H1 (cell line): ENCODE results near the gene EVC2. TPM values are rescaled to one million over a fixed set of nuclear protein-coding genes. Genes with fewer than 3 reads are reported as not detected.

Source experiments
- CTCF ChIA-PET: fragments of 300-600 bp; sonication (Branson Sonifier 250); formaldehyde crosslinking; loops from one replicate; lab custom pipeline; 2021; ENCODE audit not compliant: partially characterized antibody; lab: Charles Lee
- POLR2A ChIA-PET: fragments of 300-600 bp; sonication (Branson Sonifier 250); formaldehyde crosslinking; loops from one replicate; lab custom pipeline; 2021; ENCODE audit warnings: inconsistent platforms; ENCODE audit not compliant: partially characterized antibody; lab: Charles Lee
- DNase-seq, 2 experiments: peaks; one replicate each; pipeline versions ENCODE4 v3.0.0 to v3.0.0-alpha.2; 2010 to 2022; ENCODE audit warnings: low spot score in 2 of 2, low read depth in 1 of 2, mixed read lengths in 1 of 2
- FAIRE-seq: peaks from 2 replicates; lab custom pipeline; 2011; peaks lifted over from hg19 to GRCh38; lab: Jason Lieb, UNC
- H2AFZ ChIP-seq: 2 replicates; pipeline ENCODE4 v1.8.1; 2012; ENCODE audit warnings: low read length, inconsistent platforms
- H2AK5ac ChIP-seq: 2 replicates; pipeline ENCODE4 v1.6.1; 2013; ENCODE audit warnings: low read depth, low read length
- H2BK120ac ChIP-seq: replicated peaks from 2 replicates; pipeline ENCODE3; 2013; ENCODE audit warnings: low read depth, low read length, inconsistent platforms
- H2BK12ac ChIP-seq: 2 replicates; pipeline ENCODE4 v1.6.1; 2013; ENCODE audit warnings: low read depth, low read length
- H2BK15ac ChIP-seq: 2 replicates; pipeline ENCODE4 v1.6.1; 2013; ENCODE audit warnings: low read length
- H2BK20ac ChIP-seq: 2 replicates; pipeline ENCODE4 v1.6.1; 2013; ENCODE audit warnings: low read length
- H2BK5ac ChIP-seq: 2 replicates; pipeline ENCODE4 v1.6.1; 2013; ENCODE audit warnings: low read depth, low read length
- H3K14ac ChIP-seq: 2 replicates; pipeline ENCODE4 v1.6.1; 2013; ENCODE audit warnings: inconsistent platforms; ENCODE audit not compliant: insufficient read length
- H3K18ac ChIP-seq: 2 replicates; pipeline ENCODE4 v1.6.1; 2013; ENCODE audit warnings: low read length; ENCODE audit errors: extremely low read depth
- H3K23ac ChIP-seq: 2 replicates; pipeline ENCODE4 v1.6.1; 2013; ENCODE audit warnings: inconsistent platforms; ENCODE audit not compliant: insufficient read length
- H3K23me2 ChIP-seq: 2 replicates; pipeline ENCODE4 v1.6.1; 2013; ENCODE audit warnings: low read depth, low read length
- H3K27ac ChIP-seq: 2 replicates; pipeline ENCODE4 v1.6.1; 2011; ENCODE audit warnings: low read depth, low read length, inconsistent platforms
- H3K27me3 ChIP-seq, 4 experiments: replicated peaks in 1 of 4; 1 replicate in 1 of 4; 2 replicates in 3 of 4; pipeline versions ENCODE4 v1.6.1 to v1.8.1; 2011 to 2013; ENCODE audit warnings: low read length in 3 of 4, mild to moderate bottlenecking in 3 of 4, inconsistent platforms in 2 of 4, mixed read lengths in 2 of 4, moderate library complexity in 1 of 4; ENCODE audit not compliant: control insufficient read depth in 3 of 4, insufficient read depth in 3 of 4; ENCODE audit errors: extremely low read depth in 1 of 4
- H3K36me3 ChIP-seq, 4 experiments: 2 replicates each; pipeline versions ENCODE4 v1.6.1 to v1.8.1; 2011 to 2013; ENCODE audit warnings: mild to moderate bottlenecking in 4 of 4, low read length in 3 of 4, moderate library complexity in 2 of 4, control low read depth in 1 of 4, inconsistent platforms in 1 of 4; ENCODE audit not compliant: insufficient read depth in 4 of 4, control insufficient read depth in 2 of 4
- H3K4ac ChIP-seq: replicated peaks from 2 replicates; pipeline ENCODE3; 2013; ENCODE audit warnings: low read length, low read depth, mixed read lengths, inconsistent platforms; ENCODE audit not compliant: insufficient read length
- H3K4me1 ChIP-seq, 4 experiments: replicated peaks in 1 of 4; 1 replicate in 1 of 4; 2 replicates in 3 of 4; pipeline versions ENCODE4 v1.6.1 to v1.8.1; 2011 to 2013; ENCODE audit warnings: low read length in 3 of 4, inconsistent platforms in 2 of 4, mixed read lengths in 1 of 4; ENCODE audit not compliant: insufficient read depth in 4 of 4, control insufficient read depth in 3 of 4
- H3K4me2 ChIP-seq, 2 experiments: 2 replicates each; pipeline versions ENCODE4 v1.6.1 to v1.8.1; 2011 to 2013; ENCODE audit warnings: low read depth in 2 of 2, low read length in 2 of 2, control low read depth in 1 of 2, inconsistent platforms in 1 of 2, mild to moderate bottlenecking in 1 of 2; ENCODE audit not compliant: insufficient read depth in 1 of 2
- H3K4me3 ChIP-seq, 4 experiments: fragments of 200-600, 300-600 bp in 1 of 4; sonication (generic), shearing (Covaris generic), sonication (Bioruptor Twin) in 1 of 4; 2 replicates each; pipeline versions ENCODE4 v1.5.1 to v1.8.1; 2011 to 2016; ENCODE audit warnings: low read length in 4 of 4, low read depth in 3 of 4, control low read depth in 2 of 4, inconsistent platforms in 2 of 4, mild to moderate bottlenecking in 2 of 4, mixed read lengths in 1 of 4, moderate library complexity in 1 of 4; ENCODE audit not compliant: insufficient read depth in 2 of 4; ENCODE audit errors: extremely low read depth in 1 of 4
- H3K56ac ChIP-seq: replicated peaks from 2 replicates; pipeline ENCODE3; 2013; ENCODE audit warnings: low read depth, mild to moderate bottlenecking, mixed read lengths, low read length, inconsistent platforms; ENCODE audit not compliant: insufficient read length
- H3K79me1 ChIP-seq: 2 replicates; pipeline ENCODE4 v1.6.1; 2013; ENCODE audit warnings: low read depth, low read length, control low read depth
- H3K79me2 ChIP-seq, 2 experiments: 2 replicates each; pipeline versions ENCODE4 v1.6.1 to v1.8.1; 2012 to 2013; ENCODE audit warnings: low read length in 2 of 2, mild to moderate bottlenecking in 2 of 2, inconsistent platforms in 1 of 2; ENCODE audit not compliant: insufficient read depth in 2 of 2, control insufficient read depth in 1 of 2
- H3K9ac ChIP-seq, 4 experiments: replicated peaks in 1 of 4; 1 replicate in 1 of 4; 2 replicates in 3 of 4; pipeline versions ENCODE4 v1.6.1 to v1.8.1; 2011 to 2013; ENCODE audit warnings: low read depth in 3 of 4, low read length in 3 of 4, control low read depth in 2 of 4, mild to moderate bottlenecking in 2 of 4, moderate library complexity in 2 of 4, inconsistent platforms in 1 of 4; ENCODE audit errors: extremely low read depth in 1 of 4
- H3K9me3 ChIP-seq, 2 experiments: 2 replicates each; pipeline versions ENCODE4 v1.6.1 to v1.8.1; 2012 to 2013; ENCODE audit warnings: mild to moderate bottlenecking in 2 of 2, moderate library complexity in 2 of 2, control low read depth in 1 of 2, inconsistent platforms in 1 of 2, low read depth in 1 of 2, low read length in 1 of 2, mixed read lengths in 1 of 2; ENCODE audit not compliant: insufficient read depth in 2 of 2
- H4K20me1 ChIP-seq, 2 experiments: replicated peaks in 1 of 2; 2 replicates each; pipeline versions ENCODE3 to v1.8.1; 2011 to 2013; ENCODE audit warnings: inconsistent platforms in 2 of 2, low read length in 2 of 2, mild to moderate bottlenecking in 1 of 2; ENCODE audit not compliant: insufficient read depth in 2 of 2, control insufficient read depth in 1 of 2
- H4K5ac ChIP-seq: 2 replicates; pipeline ENCODE4 v1.6.1; 2013; ENCODE audit warnings: low read length, low read depth, mixed read lengths, inconsistent platforms; ENCODE audit not compliant: insufficient read length
- H4K8ac ChIP-seq: 2 replicates; pipeline ENCODE4 v1.8.0; 2013; ENCODE audit warnings: mild to moderate bottlenecking, moderate library complexity, low read length, inconsistent platforms; ENCODE audit not compliant: insufficient read depth; ENCODE audit errors: extremely low read depth
- H4K91ac ChIP-seq: replicated peaks from 2 replicates; pipeline ENCODE3; 2013; ENCODE audit warnings: low read length, mixed read lengths, inconsistent platforms; ENCODE audit not compliant: insufficient read length
- CBX5 ChIP-seq: fragments of 300-800, 300-1000 bp; sonication (generic); IDR thresholded peaks from 2 replicates; pipeline ENCODE4 v1.7.1; 2016; ENCODE audit warnings: antibody characterized with exemption, low read length, low read depth
- CEBPB ChIP-seq: IDR thresholded peaks from 2 replicates; pipeline ENCODE4 v1.6.1; 2012; ENCODE audit warnings: low read depth, low read length
- CREB1 ChIP-seq: IDR thresholded peaks from 2 replicates; pipeline ENCODE4 v1.6.1; 2012; ENCODE audit warnings: inconsistent platforms
- SIRT6 ChIP-seq: IDR thresholded peaks from one replicate; pipeline ENCODE4 v1.7.1; 2012; ENCODE audit warnings: low read length, inconsistent platforms
- WGBS, 2 experiments: shearing (Covaris generic) in 1 of 2; methylation state at CpG; one replicate each; pipeline versions ENCODE4 v1.1.6 to v1.1.7; 2013 to 2015; ENCODE audit warnings: low lambda C conversion rate in 2 of 2, mixed read lengths in 2 of 2, inconsistent platforms in 1 of 2, low coverage in 1 of 2, missing lambda C conversion rate in 1 of 2; ENCODE audit not compliant: insufficient replicate concordance in 2 of 2, insufficient coverage in 1 of 2, insufficient read length in 1 of 2; ENCODE audit errors: extremely low coverage in 1 of 2, missing lambda C conversion rate in 1 of 2; 5-methylcytosine and 5-hydroxymethylcytosine counted together
- polyA plus RNA-seq, 7 experiments: library from polyadenylated mRNA; depleted of rRNA in 3 of 7; stranded (reverse) in 5 of 7; unstranded in 2 of 7; fragments of >200 nt in 5 of 7; fragments of 200-250 nt in 2 of 7; gene quantifications; 1 replicate in 5 of 7; 2 replicates in 1 of 7; 4 replicates in 1 of 7; pipeline versions ENCODE4 v1.2.1 to v1.2.3, GENCODE V29; 2011 to 2013; ENCODE audit warnings: missing spikeins in 2 of 7, mixed read lengths in 2 of 7
- total RNA-seq: library from RNA; stranded (reverse); fragmentation: NEBNext Ultra II Directional; extraction: Animal tissue kit (Norgen Biotek cat#: 25700); gene quantifications from 2 replicates; pipeline ENCODE4 v1.2.1, GENCODE V29; 2021
- TF ChIP-seq, protein P1 (sequence below): IDR thresholded peaks from 2 replicates; pipeline ENCODE4 v1.6.1; 2011; ENCODE audit warnings: low read length, improper control_type of control experiment

EVC2 gene
- total and polyA plus RNA-seq, 2 of the 8 experiments (the other 6 are each of a cell fraction or from before 2014, with no cell fraction given) = 0.73 to 5.9 TPM

DNA sequence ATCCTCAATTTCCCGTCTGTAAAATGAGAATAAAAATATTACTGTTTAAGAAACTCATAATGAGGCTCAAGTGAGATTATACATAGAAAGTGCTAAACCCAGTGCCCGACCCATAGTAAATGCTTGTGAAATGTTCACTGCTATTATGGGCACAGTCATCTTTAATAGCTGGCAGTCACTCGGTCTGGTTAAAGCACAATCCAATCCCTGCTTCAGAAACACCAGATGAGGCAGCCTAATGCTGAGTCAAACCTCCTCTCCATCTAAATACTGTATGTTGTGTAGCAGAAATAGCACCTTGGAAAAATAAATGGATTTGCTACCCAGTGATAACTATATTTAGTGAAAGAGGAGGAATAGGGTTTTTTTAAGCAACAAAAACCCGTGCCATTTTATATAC, 14.5 kb downstream of the EVC2 start:
- H3K56ac ChIP-seq = no peak overlapping the region
- H3K4me2 ChIP-seq = no peak overlapping the region
- no peak overlapping the region for H3K4ac ChIP-seq
- no peak overlapping the region for H3K23ac ChIP-seq
- 89% methylated on average over 4 of the region's 4 CpGs; no CpG with 5 or more reads in 1 of the 2 experiments for WGBS, 2 experiments
- H3K9me3 ChIP-seq = no peaks in the 10 kb centered on the region
- POLR2A ChIA-PET = no interaction called here
- no peak overlapping the region for H2AK5ac ChIP-seq
- no peaks in the 10 kb centered on the region for H3K79me2 ChIP-seq
- TF ChIP-seq, protein P1, sequence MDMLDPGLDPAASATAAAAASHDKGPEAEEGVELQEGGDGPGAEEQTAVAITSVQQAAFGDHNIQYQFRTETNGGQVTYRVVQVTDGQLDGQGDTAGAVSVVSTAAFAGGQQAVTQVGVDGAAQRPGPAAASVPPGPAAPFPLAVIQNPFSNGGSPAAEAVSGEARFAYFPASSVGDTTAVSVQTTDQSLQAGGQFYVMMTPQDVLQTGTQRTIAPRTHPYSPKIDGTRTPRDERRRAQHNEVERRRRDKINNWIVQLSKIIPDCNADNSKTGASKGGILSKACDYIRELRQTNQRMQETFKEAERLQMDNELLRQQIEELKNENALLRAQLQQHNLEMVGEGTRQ = no peak
- TF ChIP-seq CBX5 (no peak), CREB1 (no peak), CEBPB (no peak), SIRT6 (no peak)
- H2BK120ac ChIP-seq = no peak overlapping the region
- H2AFZ ChIP-seq = no peak overlapping the region
- H3K9ac ChIP-seq = peak overlapping the region in 1 of 4 experiments; percentile 13; a peak in 1 of 7 replicates
- no peak overlapping the region for H2BK15ac ChIP-seq
- H3K79me1 ChIP-seq = no peaks in the 10 kb centered on the region
- H3K4me1 ChIP-seq = no peaks in the 10 kb centered on the region
- no peak overlapping the region for H2BK5ac ChIP-seq
- no peaks in the 10 kb centered on the region for H4K20me1 ChIP-seq
- FAIRE-seq = no peak
- no peak overlapping the region for H3K4me3 ChIP-seq
- H4K5ac ChIP-seq = no peak overlapping the region
- H3K27ac ChIP-seq = no peak overlapping the region
- CTCF ChIA-PET = no interaction called here
- no peak overlapping the region for H4K91ac ChIP-seq
- H2BK12ac ChIP-seq = no peak overlapping the region
- H3K27me3 ChIP-seq = no peaks in the 10 kb centered on the region; a peak in 1 of 7 replicates
- no peak overlapping the region for H2BK20ac ChIP-seq
- DNase-seq = no peak
- H3K14ac ChIP-seq = no peak overlapping the region
- H4K8ac ChIP-seq = no peak overlapping the region
- no peak overlapping the region for H3K18ac ChIP-seq
- H3K23me2 ChIP-seq = no peaks in the 10 kb centered on the region
- H3K36me3 ChIP-seq = peaks cover 0 to 31% (median 0%) of the 10 kb centered on the region in 4 experiments; a peak in 5 of 8 replicates
